ENCODE data around the gene ARMC3.

ARMC3 gene

GRCh38 chr10:22932626-22933370, 4.9 kb downstream of the ARMC3 start:
- H3K27ac Mint-ChIP-seq = no peak overlapping the region
- H3K4me1 Mint-ChIP-seq = no peaks in the 10 kb centered on the region
- no peaks in the 10 kb centered on the region for H3K9me3 Mint-ChIP-seq
- H3K36me3 Mint-ChIP-seq (ENCODE audit: low read depth) = no peaks in the 10 kb centered on the region
- H3K4me3 Mint-ChIP-seq = no peak overlapping the region
- no peaks in the 10 kb centered on the region for H3K27me3 Mint-ChIP-seq (ENCODE audit: low read depth)
- TF ChIP-seq CTCF (IDR thresholded peaks at IDR 0.05; ENCODE audit: unreplicated experiment in 3 of 3) = no peak

- Mint-ChIP-seq H3K4me1 (peaks cover 5% of the 10 kb centered on the region), H3K36me3 (ENCODE audit: low read depth) (no peaks in the 10 kb centered on the region), H3K27me3 (ENCODE audit: low read depth) (peaks cover 5% of the 10 kb centered on the region), H3K27ac (no peak overlapping the region), H3K4me3 (no peak overlapping the region), H3K9me3 (no peaks in the 10 kb centered on the region)
- no peak for TF ChIP-seq CTCF (IDR thresholded peaks at IDR 0.05; ENCODE audit: unreplicated experiment in 3 of 3)
Observed at GRCh38 chr10:22934726-22935125, 6.9 kb downstream of the ARMC3 start.

- Mint-ChIP-seq H3K4me1 (peaks cover 5% of the 10 kb centered on the region), H3K27me3 (ENCODE audit: low read depth) (peaks cover 5% of the 10 kb centered on the region), H3K36me3 (ENCODE audit: low read depth) (peaks cover 7% of the 10 kb centered on the region), H3K27ac (no peak overlapping the region), H3K9me3 (peaks cover 20% of the 10 kb centered on the region), H3K4me3 (no peak overlapping the region)
- no peak for TF ChIP-seq CTCF (IDR thresholded peaks at IDR 0.05; ENCODE audit: unreplicated experiment in 3 of 3)
Observed at GRCh38 chr10:22942437-22942836, 14.6 kb downstream of the ARMC3 start.

GRCh38 chr10:22945934-22946673, 18.3 kb downstream of the ARMC3 start:
- H3K27me3 Mint-ChIP-seq (ENCODE audit: low read depth) = no peaks in the 10 kb centered on the region
- H3K4me3 Mint-ChIP-seq = no peak overlapping the region
- peaks cover 17% of the 10 kb centered on the region for H3K36me3 Mint-ChIP-seq (ENCODE audit: low read depth)
- H3K4me1 Mint-ChIP-seq = no peaks in the 10 kb centered on the region
- H3K9me3 Mint-ChIP-seq = peaks cover 33% of the 10 kb centered on the region
- TF ChIP-seq CTCF (IDR thresholded peaks at IDR 0.05; ENCODE audit: unreplicated experiment in 3 of 3) = no peak
- H3K27ac Mint-ChIP-seq = no peak overlapping the region

GRCh38 chr10:22954970-22955369, 27.1 kb downstream of the ARMC3 start:
- Mint-ChIP-seq H3K27me3 (ENCODE audit: low read depth) (no peaks in the 10 kb centered on the region), H3K4me1 (no peaks in the 10 kb centered on the region), H3K27ac (no peak overlapping the region), H3K4me3 (no peak overlapping the region), H3K9me3 (peaks cover 21% of the 10 kb centered on the region), H3K36me3 (ENCODE audit: low read depth) (peaks cover 4% of the 10 kb centered on the region)
- TF ChIP-seq CTCF (IDR thresholded peaks at IDR 0.05; ENCODE audit: unreplicated experiment in 3 of 3) = no peak
